ENCODE data around the gene ARCN1. TPM values are rescaled to one million over a fixed set of nuclear protein-coding genes. Genes with fewer than 3 reads are reported as not detected.

Gene ARCN1
- total RNA-seq, 1 experiment from 2014 or later = 83.8 TPM

DNA sequence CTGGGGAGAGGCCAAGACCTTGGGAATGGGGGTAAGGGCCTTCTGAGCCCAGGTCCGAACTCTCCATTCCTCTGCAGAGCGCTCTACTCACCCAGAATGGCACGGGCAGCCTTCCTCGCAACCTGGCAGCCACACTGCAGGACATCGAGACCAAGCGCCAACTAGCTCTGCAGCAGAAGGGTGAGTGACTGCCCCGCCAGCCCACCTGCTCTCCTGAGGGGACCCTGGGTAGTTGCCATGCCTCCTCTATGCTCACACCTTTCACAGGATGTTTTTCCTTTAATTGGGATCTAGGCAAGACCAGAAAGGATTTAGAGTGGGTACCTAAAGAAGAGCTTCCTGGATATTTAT, 71.8 kb downstream of the ARCN1 start:
- DNase-seq = no peak
- CTCF ChIA-PET = no interaction called here
- intact Hi-C loops (cut with micrococcal nuclease; ENCODE audit: unreplicated experiment) = no loop called here
- no peak overlapping the region for H3K27ac Mint-ChIP-seq (ENCODE audit: unreplicated experiment)
- BruUV-seq (replicated peaks) = no TSS peak
- TF ChIP-seq, protein P1, sequence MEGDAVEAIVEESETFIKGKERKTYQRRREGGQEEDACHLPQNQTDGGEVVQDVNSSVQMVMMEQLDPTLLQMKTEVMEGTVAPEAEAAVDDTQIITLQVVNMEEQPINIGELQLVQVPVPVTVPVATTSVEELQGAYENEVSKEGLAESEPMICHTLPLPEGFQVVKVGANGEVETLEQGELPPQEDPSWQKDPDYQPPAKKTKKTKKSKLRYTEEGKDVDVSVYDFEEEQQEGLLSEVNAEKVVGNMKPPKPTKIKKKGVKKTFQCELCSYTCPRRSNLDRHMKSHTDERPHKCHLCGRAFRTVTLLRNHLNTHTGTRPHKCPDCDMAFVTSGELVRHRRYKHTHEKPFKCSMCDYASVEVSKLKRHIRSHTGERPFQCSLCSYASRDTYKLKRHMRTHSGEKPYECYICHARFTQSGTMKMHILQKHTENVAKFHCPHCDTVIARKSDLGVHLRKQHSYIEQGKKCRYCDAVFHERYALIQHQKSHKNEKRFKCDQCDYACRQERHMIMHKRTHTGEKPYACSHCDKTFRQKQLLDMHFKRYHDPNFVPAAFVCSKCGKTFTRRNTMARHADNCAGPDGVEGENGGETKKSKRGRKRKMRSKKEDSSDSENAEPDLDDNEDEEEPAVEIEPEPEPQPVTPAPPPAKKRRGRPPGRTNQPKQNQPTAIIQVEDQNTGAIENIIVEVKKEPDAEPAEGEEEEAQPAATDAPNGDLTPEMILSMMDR (IDR thresholded peaks at IDR 0.05; ENCODE audit: unreplicated experiment) = no peak
- H3K27me3 Mint-ChIP-seq (ENCODE audit: unreplicated experiment) = no peaks in the 10 kb centered on the region
- no peaks in the 10 kb centered on the region for H3K9me3 Mint-ChIP-seq (ENCODE audit: low read depth, unreplicated experiment)
- peaks cover 10% of the 10 kb centered on the region for H3K36me3 Mint-ChIP-seq (ENCODE audit: insufficient read depth, unreplicated experiment)
- no peak overlapping the region for H3K4me3 Mint-ChIP-seq (ENCODE audit: low read depth, unreplicated experiment)
- H3K4me1 Mint-ChIP-seq (ENCODE audit: low read depth, unreplicated experiment) = peaks cover 11% of the 10 kb centered on the region

DNA sequence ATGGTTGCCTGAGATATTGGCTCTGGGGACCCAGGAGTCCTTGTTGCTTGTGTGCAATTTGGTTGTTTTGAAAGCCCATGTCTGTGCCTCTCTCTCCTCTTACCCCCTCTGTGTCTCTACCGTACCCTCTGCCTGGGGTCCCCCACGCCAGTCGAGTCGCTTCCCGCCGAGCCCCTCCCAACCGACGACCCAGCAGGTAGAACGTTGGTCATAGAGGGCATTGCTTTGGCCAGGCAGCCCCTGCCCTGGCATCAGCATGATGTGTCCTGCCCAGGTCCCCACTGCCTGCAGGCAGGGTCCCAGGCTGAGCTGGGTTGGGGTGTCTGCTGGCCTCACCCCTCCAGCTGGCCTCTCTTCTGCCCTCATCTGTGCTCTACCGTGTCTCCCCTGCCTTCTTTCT, 72.3 kb downstream of the ARCN1 start:
- CTCF ChIA-PET = no interaction called here
- no peaks in the 10 kb centered on the region for H3K9me3 Mint-ChIP-seq (ENCODE audit: low read depth, unreplicated experiment)
- TF ChIP-seq, protein P1 (IDR thresholded peaks at IDR 0.05; ENCODE audit: unreplicated experiment) = no peak
- H3K4me3 Mint-ChIP-seq (ENCODE audit: low read depth, unreplicated experiment) = no peak overlapping the region
- no TSS peak for BruUV-seq (replicated peaks)
- no peaks in the 10 kb centered on the region for H3K27me3 Mint-ChIP-seq (ENCODE audit: unreplicated experiment)
- H3K4me1 Mint-ChIP-seq (ENCODE audit: low read depth, unreplicated experiment) = peaks cover 11% of the 10 kb centered on the region
- no peak overlapping the region for H3K27ac Mint-ChIP-seq (ENCODE audit: unreplicated experiment)
- intact Hi-C loops (cut with micrococcal nuclease; ENCODE audit: unreplicated experiment) = no loop called here
- no peak for DNase-seq
- peaks cover 10% of the 10 kb centered on the region for H3K36me3 Mint-ChIP-seq (ENCODE audit: insufficient read depth, unreplicated experiment)

DNA sequence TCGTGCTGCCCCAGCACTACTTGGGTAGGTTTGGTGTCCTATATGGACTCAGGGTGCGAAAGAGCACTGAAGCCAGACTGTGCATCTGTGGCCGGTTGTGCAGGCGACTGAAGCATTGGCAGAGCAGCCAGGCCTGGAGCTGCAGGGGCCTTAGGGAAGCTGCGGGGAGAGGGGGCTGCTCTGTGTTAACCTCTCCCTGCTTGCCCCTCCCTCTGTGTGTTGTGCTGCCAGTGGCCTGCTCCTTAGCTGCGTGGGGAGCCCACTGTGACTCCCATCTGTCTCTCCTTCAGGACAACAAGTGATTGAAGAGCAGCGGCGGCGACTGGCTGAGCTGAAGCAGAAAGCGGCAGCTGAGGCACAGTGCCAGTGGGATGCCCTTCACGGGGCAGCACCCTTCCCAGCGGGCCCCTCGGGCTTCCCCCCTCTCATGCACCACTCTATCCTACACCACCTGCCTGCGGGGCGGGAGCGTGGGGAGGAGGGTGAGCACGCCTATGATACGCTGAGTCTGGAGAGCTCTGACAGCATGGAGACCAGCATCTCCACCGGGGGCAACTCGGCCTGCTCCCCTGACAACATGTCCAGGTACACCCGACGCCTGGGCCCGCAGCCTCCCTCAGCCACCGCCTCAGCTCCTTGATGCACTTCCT, 73.0 kb downstream of the ARCN1 start:
- peaks cover 10% of the 10 kb centered on the region for H3K36me3 Mint-ChIP-seq (ENCODE audit: insufficient read depth, unreplicated experiment)
- no peak for DNase-seq
- BruUV-seq (replicated peaks) = no TSS peak
- CTCF ChIA-PET = no interaction called here
- peaks cover 11% of the 10 kb centered on the region for H3K4me1 Mint-ChIP-seq (ENCODE audit: low read depth, unreplicated experiment)
- H3K27ac Mint-ChIP-seq (ENCODE audit: unreplicated experiment) = no peak overlapping the region
- TF ChIP-seq, protein P1 (IDR thresholded peaks at IDR 0.05; ENCODE audit: unreplicated experiment) = no peak
- no peak overlapping the region for H3K4me3 Mint-ChIP-seq (ENCODE audit: low read depth, unreplicated experiment)
- intact Hi-C loops (cut with micrococcal nuclease; ENCODE audit: unreplicated experiment) = no loop called here
- H3K9me3 Mint-ChIP-seq (ENCODE audit: low read depth, unreplicated experiment) = no peaks in the 10 kb centered on the region
- H3K27me3 Mint-ChIP-seq (ENCODE audit: unreplicated experiment) = no peaks in the 10 kb centered on the region

DNA sequence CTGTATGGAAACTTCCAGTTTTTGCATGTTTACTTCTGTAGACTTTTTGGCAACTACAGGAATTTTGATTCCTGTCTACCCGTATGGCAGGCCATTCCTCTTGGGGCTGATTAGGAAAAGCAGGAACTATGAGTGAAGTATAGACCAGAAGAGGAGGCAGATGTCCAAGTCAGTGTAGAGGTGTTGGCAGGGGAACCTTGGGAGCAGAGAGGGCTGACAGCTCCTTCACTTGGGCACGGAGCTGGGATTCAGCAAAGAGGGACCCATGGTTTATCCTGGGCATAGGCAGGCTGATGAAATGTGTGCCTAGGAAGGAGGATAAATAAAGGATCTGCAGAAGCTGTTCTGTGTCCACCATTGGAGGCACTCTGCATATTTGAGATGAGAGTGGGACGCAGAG, 74.2 kb downstream of the ARCN1 start:
- no peak overlapping the region for H3K27ac Mint-ChIP-seq (ENCODE audit: unreplicated experiment)
- H3K27me3 Mint-ChIP-seq (ENCODE audit: unreplicated experiment) = no peaks in the 10 kb centered on the region
- no peaks in the 10 kb centered on the region for H3K9me3 Mint-ChIP-seq (ENCODE audit: low read depth, unreplicated experiment)
- BruUV-seq (replicated peaks) = no TSS peak
- peaks cover 9% of the 10 kb centered on the region for H3K4me1 Mint-ChIP-seq (ENCODE audit: low read depth, unreplicated experiment)
- H3K36me3 Mint-ChIP-seq (ENCODE audit: insufficient read depth, unreplicated experiment) = peaks cover 10% of the 10 kb centered on the region
- intact Hi-C loops (cut with micrococcal nuclease; ENCODE audit: unreplicated experiment) = no loop called here
- no peak for DNase-seq
- no peak overlapping the region for H3K4me3 Mint-ChIP-seq (ENCODE audit: low read depth, unreplicated experiment)
- TF ChIP-seq, protein P1 (IDR thresholded peaks at IDR 0.05; ENCODE audit: unreplicated experiment) = no peak
- CTCF ChIA-PET = no interaction called here
